Endothelial cell of umbilical vein (primary cell): Measurements from ENCODE around the gene RIT2. TPM values are rescaled to one million over a fixed set of nuclear protein-coding genes. Genes with fewer than 3 reads are reported as not detected.

Experiments used
- BruUV-seq: library from RNA; stranded (reverse); fragments of 400-500 nt; replicated peaks from 2 replicates; lab custom pipeline; 2021; lab: Mats Ljungman, UMichigan
- CTCF ChIA-PET: fragments of 300-600, 350-600 bp; sonication (Branson Sonifier 250); formaldehyde crosslinking; loops from one replicate; lab custom pipeline; 2021; ENCODE audit warnings: antibody characterized with exemption, inconsistent platforms; lab: Charles Lee
- POLR2A ChIA-PET: fragments of 300-600, 350-600 bp; sonication (Branson Sonifier 250); formaldehyde crosslinking; loops from one replicate; lab custom pipeline; 2021; ENCODE audit warnings: antibody characterized with exemption, inconsistent platforms; lab: Charles Lee
- DNase-seq: peaks from one replicate; pipeline ENCODE4 v3.0.0-alpha.2; 2011; ENCODE audit warnings: low read depth, low spot score
- FAIRE-seq: peaks from 2 replicates; lab custom pipeline; 2011; peaks lifted over from hg19 to GRCh38; lab: Jason Lieb, UNC
- H2AFZ ChIP-seq: 2 replicates; pipeline ENCODE4 v1.6.0; 2012; ENCODE audit warnings: low read depth, low read length, control low read depth, inconsistent platforms
- H3K27ac ChIP-seq: 2 replicates; pipeline ENCODE4 v1.5.1; 2011; ENCODE audit warnings: low read depth, mild to moderate bottlenecking, control low read depth, low read length, moderate library complexity; ENCODE audit not compliant: insufficient read depth
- H3K27me3 ChIP-seq, 2 experiments: 2 replicates each; pipeline versions ENCODE4 v1.6.0 to v1.6.1; 2011; ENCODE audit warnings: low read length in 2 of 2, mixed read lengths in 1 of 2; ENCODE audit not compliant: control insufficient read depth in 2 of 2, insufficient read depth in 2 of 2
- H3K36me3 ChIP-seq, 2 experiments: 2 replicates in 1 of 2; 3 replicates in 1 of 2; pipeline ENCODE4 v1.5.1; 2011; ENCODE audit warnings: low read length in 2 of 2, mild to moderate bottlenecking in 1 of 2, moderate library complexity in 1 of 2; ENCODE audit not compliant: control insufficient read depth in 2 of 2, insufficient read depth in 2 of 2; ENCODE audit errors: extremely low read depth in 1 of 2
- H3K4me1 ChIP-seq: 3 replicates; pipeline ENCODE4 v1.5.1; 2011; ENCODE audit warnings: mild to moderate bottlenecking, low read length; ENCODE audit not compliant: control insufficient read depth, insufficient read depth; ENCODE audit errors: extremely low read depth
- H3K4me2 ChIP-seq: 2 replicates; pipeline ENCODE4 v1.6.1; 2011; ENCODE audit warnings: low read length, control low read depth, mixed read lengths; ENCODE audit not compliant: insufficient read depth
- H3K4me3 ChIP-seq, 3 experiments: fragments of 200-600 bp in 1 of 3; sonication (generic), shearing (Covaris generic) in 1 of 3; replicated peaks in 1 of 3; 2 replicates each; pipeline ENCODE4 v1.5.1; 2011 to 2016; ENCODE audit warnings: control low read depth in 3 of 3, low read length in 3 of 3, mild to moderate bottlenecking in 2 of 3, inconsistent platforms in 1 of 3, low read depth in 1 of 3, moderate library complexity in 1 of 3; ENCODE audit not compliant: insufficient read depth in 1 of 3
- H3K79me2 ChIP-seq: 2 replicates; pipeline ENCODE4 v1.6.0; 2012; ENCODE audit warnings: low read length, inconsistent platforms; ENCODE audit not compliant: control insufficient read depth, insufficient read depth
- H3K9ac ChIP-seq: replicated peaks from 2 replicates; pipeline ENCODE3; 2011; ENCODE audit warnings: low read length, control low read depth; ENCODE audit not compliant: insufficient read depth; ENCODE audit errors: extremely low read depth
- H3K9me1 ChIP-seq: replicated peaks from 3 replicates; pipeline ENCODE4 v1.6.0; 2011; ENCODE audit warnings: mild to moderate bottlenecking, low read length; ENCODE audit not compliant: control insufficient read depth, insufficient read depth; ENCODE audit errors: extremely low read depth
- H3K9me3 ChIP-seq: replicated peaks from 2 replicates; pipeline ENCODE4 v1.5.1; 2012; ENCODE audit warnings: low read length, inconsistent platforms; ENCODE audit not compliant: control insufficient read depth, insufficient read depth
- H4K20me1 ChIP-seq: replicated peaks from 2 replicates; pipeline ENCODE3; 2011; ENCODE audit warnings: mild to moderate bottlenecking, low read length; ENCODE audit not compliant: control insufficient read depth, insufficient read depth; ENCODE audit errors: extremely low read depth
- CTCF ChIP-seq, 2 donors: IDR thresholded peaks; 1 replicate in 1 of 2; 2 replicates in 1 of 2; pipeline ENCODE4 v1.5.1; 2011; ENCODE audit warnings: low read length in 2 of 2, mild to moderate bottlenecking in 2 of 2, moderate library complexity in 2 of 2, control low read depth in 1 of 2, inconsistent platforms in 1 of 2, low read depth in 1 of 2; ENCODE audit not compliant: insufficient read depth in 1 of 2; ENCODE audit errors: extremely low read depth in 1 of 2
- EZH2 ChIP-seq: IDR thresholded peaks from 2 replicates; pipeline ENCODE4 v1.6.1; 2012; ENCODE audit warnings: borderline replicate concordance, low read depth, mild to moderate bottlenecking, moderate library complexity, low read length, inconsistent platforms; ENCODE audit not compliant: severe bottlenecking
- FOS ChIP-seq: IDR thresholded peaks from 2 replicates; pipeline ENCODE4 v1.6.1; 2011; ENCODE audit warnings: mild to moderate bottlenecking, low read length, moderate library complexity, borderline replicate concordance; ENCODE audit not compliant: insufficient read depth
- GATA2 ChIP-seq: IDR thresholded peaks from 2 replicates; pipeline ENCODE4 v1.7.0; 2011; ENCODE audit warnings: low read depth, mild to moderate bottlenecking, moderate library complexity, mixed read lengths, low read length; ENCODE audit not compliant: insufficient read length, insufficient read depth
- JUN ChIP-seq: IDR thresholded peaks from 2 replicates; pipeline ENCODE4 v1.6.1; 2011; ENCODE audit warnings: borderline replicate concordance, low read depth; ENCODE audit not compliant: insufficient read length, insufficient read depth
- MAX ChIP-seq: IDR thresholded peaks from 2 replicates; pipeline ENCODE4 v1.6.1; 2011; ENCODE audit not compliant: insufficient read depth, insufficient read length
- MYC ChIP-seq: IDR thresholded peaks from one replicate; pipeline ENCODE4 v1.6.1; 2011; ENCODE audit warnings: mild to moderate bottlenecking, low read depth, low read length
- POLR2A ChIP-seq: IDR thresholded peaks from 2 replicates; pipeline ENCODE4 v1.6.1; 2012; ENCODE audit warnings: low read depth, mild to moderate bottlenecking, control low read depth, low read length
- POLR2AphosphoS5 ChIP-seq: IDR thresholded peaks from 2 replicates; pipeline ENCODE4 v1.6.1; 2012; ENCODE audit warnings: low read depth, mild to moderate bottlenecking, control low read depth, low read length, moderate library complexity; ENCODE audit not compliant: insufficient read depth
- dilution Hi-C: fragments of 300-500 bp; cut with MboI; formaldehyde crosslinking; loops from one replicate; pipeline ENCODE4 v1.15.0; 2019; ENCODE audit warnings: low sequenced_read_pairs; ENCODE audit not compliant: extremely low pct_ligation_motif_present
- intact Hi-C: fragments of 100-400 bp; cut with micrococcal nuclease; formaldehyde crosslinking; loops from one replicate; pipeline ENCODE4 v1.10.0; 2022
- polyA plus RNA-seq, 4 experiments: library from polyadenylated mRNA; depleted of rRNA in 3 of 4; stranded (reverse) in 3 of 4; unstranded in 1 of 4; fragments of >200 nt; gene quantifications; 2 replicates each; pipeline versions ENCODE4 v1.2.1 to v1.2.3, GENCODE V29; 2011 to 2012; ENCODE audit warnings: missing spikeins in 1 of 4
- total RNA-seq: library from RNA; stranded (reverse); gene quantifications from 2 replicates; pipeline ENCODE4 v1.2.3, GENCODE V29; 2021

Gene RIT2
- total and polyA plus RNA-seq, 2 donors (not counting 3 experiments of a cell fraction or from before 2014, with no cell fraction given), result not detected

- Histone ChIP-seq H3K4me1 (no peaks in the 10 kb centered on the region), H3K27me3 (no peaks in the 10 kb centered on the region), H3K27ac (no peak overlapping the region), H2AFZ (no peak overlapping the region), H3K36me3 (no peaks in the 10 kb centered on the region), H3K9me3 (no peaks in the 10 kb centered on the region), H3K79me2 (no peaks in the 10 kb centered on the region), H4K20me1 (no peaks in the 10 kb centered on the region), H3K4me3 (no peak overlapping the region), H3K9ac (no peak overlapping the region), H3K9me1 (no peaks in the 10 kb centered on the region), H3K4me2 (no peak overlapping the region)
- BruUV-seq, result no TSS peak
- ChIA-PET CTCF (no interaction called here), POLR2A (no interaction called here)
- FAIRE-seq, result no peak
- TF ChIP-seq GATA2 (no peak), CTCF (IDR thresholded peaks at IDR 0.05; ENCODE audit: extremely low read depth in 1 of 2, insufficient read depth in 1 of 2, low read depth in 1 of 2, low read length in 2 of 2) (no peak), FOS (no peak), POLR2A (no peak), MYC (no peak)
- no peak for DNase-seq
- dilution Hi-C loops, result no loop called here
- intact Hi-C loops, result no loop called here
Measured at GRCh38 chr18:43012951-43013350, 102.5 kb downstream of the RIT2 start.

GRCh38 chr18:43010611-43011010 is 104.9 kb downstream of the RIT2 start:
- POLR2A ChIA-PET, result no interaction called here
- Histone ChIP-seq H3K27ac (no peak overlapping the region), H3K4me3 (no peak overlapping the region), H3K9me3 (no peaks in the 10 kb centered on the region), H3K4me2 (no peak overlapping the region), H3K27me3 (no peaks in the 10 kb centered on the region), H4K20me1 (no peaks in the 10 kb centered on the region), H3K4me1 (no peaks in the 10 kb centered on the region), H3K9me1 (no peaks in the 10 kb centered on the region), H3K36me3 (no peaks in the 10 kb centered on the region), H3K79me2 (no peaks in the 10 kb centered on the region), H2AFZ (no peak overlapping the region), H3K9ac (no peak overlapping the region)
- dilution Hi-C loops, result no loop called here
- TF ChIP-seq MYC (no peak), POLR2A (no peak), EZH2 (no peak), GATA2 (no peak), CTCF (IDR thresholded peaks at IDR 0.05; ENCODE audit: extremely low read depth in 1 of 2, insufficient read depth in 1 of 2, low read depth in 1 of 2, low read length in 2 of 2) (no peak), JUN (no peak), FOS (no peak), POLR2AphosphoS5 (no peak), MAX (no peak)
- intact Hi-C loops, result no loop called here
- BruUV-seq, result no TSS peak
- no peak for FAIRE-seq
- CTCF ChIA-PET, result no interaction called here
- no peak for DNase-seq
